Kidney (tissue), 14 donors: Measurements from ENCODE around the gene CHRD. TPM values are rescaled to one million over a fixed set of nuclear protein-coding genes. Genes with fewer than 3 reads are reported as not detected.
"Not testable (repeated sequence)": the region's sequence is repeated elsewhere in the genome, so short reads cannot be mapped to it uniquely, and the experiment has no call there.

ENCODE experiments used
- DNase-seq, 5 donors: peaks; one replicate each; pipeline ENCODE4 v3.0.0-alpha.2; 2013 to 2020
- FAIRE-seq: peaks from 2 replicates; lab custom pipeline; 2012; peaks lifted over from hg19 to GRCh38; lab: Jason Lieb, UNC
- H3K27ac ChIP-seq, 2 donors: one replicate each; pipeline ENCODE4 v1.7.0; 2013; ENCODE audit warnings: low read depth in 2 of 2, low read length in 2 of 2, inconsistent platforms in 1 of 2
- H3K27me3 ChIP-seq: one replicate; pipeline ENCODE4 v1.7.1; 2013; ENCODE audit warnings: low read length, inconsistent platforms; ENCODE audit not compliant: control insufficient read depth, insufficient read depth
- H3K36me3 ChIP-seq, 3 donors: one replicate each; pipeline versions ENCODE4 v1.7.0 to v1.7.1; 2013; ENCODE audit warnings: low read length in 3 of 3, control low read depth in 1 of 3, inconsistent platforms in 1 of 3; ENCODE audit not compliant: insufficient read depth in 3 of 3, control insufficient read depth in 2 of 3
- H3K4me1 ChIP-seq, 3 donors: one replicate each; pipeline versions ENCODE4 v1.7.0 to v1.7.1; 2013; ENCODE audit warnings: low read length in 3 of 3, inconsistent platforms in 1 of 3, low read depth in 1 of 3; ENCODE audit not compliant: control insufficient read depth in 2 of 3, insufficient read depth in 2 of 3
- H3K4me3 ChIP-seq, 3 donors: one replicate each; pipeline versions ENCODE4 v1.7.0 to v1.8.1; 2013; ENCODE audit warnings: low read length in 3 of 3, control low read depth in 1 of 3, inconsistent platforms in 1 of 3
- H3K9ac ChIP-seq, 3 donors: one replicate each; pipeline versions ENCODE4 v1.7.0 to v1.7.1; 2013; ENCODE audit warnings: low read length in 3 of 3, control low read depth in 1 of 3, inconsistent platforms in 1 of 3
- H3K9me3 ChIP-seq, 3 donors: one replicate each; pipeline versions ENCODE4 v1.7.0 to v1.7.1; 2013; ENCODE audit warnings: low read length in 3 of 3, control low read depth in 1 of 3, inconsistent platforms in 1 of 3; ENCODE audit not compliant: control insufficient read depth in 2 of 3, insufficient read depth in 1 of 3
- intact Hi-C: fragments of 100-400 bp; cut with DNase I; formaldehyde crosslinking; loops from one replicate; pipeline ENCODE4 v1.11.1; 2022
- polyA plus RNA-seq: library from polyadenylated mRNA; stranded (reverse); fragments of 350-450 nt; fragmentation: Illumina TruSeq; extraction: RNeasy Lipid Tissue Mini Kit (QIAGEN cat#74804); gene quantifications from one replicate; pipeline ENCODE4 v1.2.3, GENCODE V29; 2014; ENCODE audit warnings: low read depth, low replicate concordance; ENCODE audit not compliant: insufficient read depth
- total RNA-seq: library from RNA; stranded (reverse); fragmentation: NEBNext Ultra II Directional; extraction: Animal tissue kit (Norgen Biotek cat#: 25700); gene quantifications from one replicate; pipeline ENCODE4 v1.2.1, GENCODE V29; 2021
- TF ChIP-seq, protein P1 (sequence below): IDR thresholded peaks from 3 replicates; pipeline ENCODE4 v1.5.1; 2012; ENCODE audit warnings: mild to moderate bottlenecking, moderate library complexity, borderline replicate concordance; ENCODE audit not compliant: insufficient read depth; ENCODE audit errors: extremely low read depth
- donor health status: control.
- donor health status: control.
- donor health status: control.
- donor health status: control.
- donor health status: control.
- donor health status: DM: yes; HTN: yes; CAD: no.
- donor health status: Normal renal cell carcinoma (clear cell type).

CHRD gene
- total and polyA plus RNA-seq, 2 donors from 2014 or later: 16.8 to 18.6 TPM

DNA sequence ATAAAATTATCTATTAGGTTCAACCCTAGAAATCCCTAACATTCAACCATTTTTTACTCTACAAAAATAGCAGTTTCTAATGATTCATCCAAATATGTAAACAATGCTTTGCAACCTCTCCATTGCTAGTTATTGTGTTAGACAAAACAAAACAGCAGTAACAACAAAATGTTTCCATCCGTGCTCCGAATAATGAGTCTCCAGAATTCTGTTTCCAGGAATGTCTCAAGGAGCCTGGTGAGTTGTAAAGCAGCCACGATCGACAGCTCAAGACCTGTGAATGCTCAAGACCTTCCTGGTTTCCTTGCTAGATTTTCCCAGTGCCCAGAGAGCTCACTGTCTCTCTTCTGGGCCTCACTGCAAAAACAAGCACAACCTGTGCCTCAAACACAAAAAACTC lies 49.9 kb downstream of the CHRD start:
- FAIRE-seq (no peak), DNase-seq (peak in 1 of 5 donors; percentile 3)
- no peaks in the 10 kb centered on the region for H3K9me3 ChIP-seq
- TF ChIP-seq, protein P1, sequence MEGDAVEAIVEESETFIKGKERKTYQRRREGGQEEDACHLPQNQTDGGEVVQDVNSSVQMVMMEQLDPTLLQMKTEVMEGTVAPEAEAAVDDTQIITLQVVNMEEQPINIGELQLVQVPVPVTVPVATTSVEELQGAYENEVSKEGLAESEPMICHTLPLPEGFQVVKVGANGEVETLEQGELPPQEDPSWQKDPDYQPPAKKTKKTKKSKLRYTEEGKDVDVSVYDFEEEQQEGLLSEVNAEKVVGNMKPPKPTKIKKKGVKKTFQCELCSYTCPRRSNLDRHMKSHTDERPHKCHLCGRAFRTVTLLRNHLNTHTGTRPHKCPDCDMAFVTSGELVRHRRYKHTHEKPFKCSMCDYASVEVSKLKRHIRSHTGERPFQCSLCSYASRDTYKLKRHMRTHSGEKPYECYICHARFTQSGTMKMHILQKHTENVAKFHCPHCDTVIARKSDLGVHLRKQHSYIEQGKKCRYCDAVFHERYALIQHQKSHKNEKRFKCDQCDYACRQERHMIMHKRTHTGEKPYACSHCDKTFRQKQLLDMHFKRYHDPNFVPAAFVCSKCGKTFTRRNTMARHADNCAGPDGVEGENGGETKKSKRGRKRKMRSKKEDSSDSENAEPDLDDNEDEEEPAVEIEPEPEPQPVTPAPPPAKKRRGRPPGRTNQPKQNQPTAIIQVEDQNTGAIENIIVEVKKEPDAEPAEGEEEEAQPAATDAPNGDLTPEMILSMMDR: no peak
- no peaks in the 10 kb centered on the region for H3K27me3 ChIP-seq
- no peak overlapping the region for H3K4me3 ChIP-seq
- no peaks in the 10 kb centered on the region for H3K36me3 ChIP-seq
- intact Hi-C loops: no loop called here
- H3K27ac ChIP-seq: no peak overlapping the region
- H3K9ac ChIP-seq: no peak overlapping the region
- no peaks in the 10 kb centered on the region for H3K4me1 ChIP-seq

DNA sequence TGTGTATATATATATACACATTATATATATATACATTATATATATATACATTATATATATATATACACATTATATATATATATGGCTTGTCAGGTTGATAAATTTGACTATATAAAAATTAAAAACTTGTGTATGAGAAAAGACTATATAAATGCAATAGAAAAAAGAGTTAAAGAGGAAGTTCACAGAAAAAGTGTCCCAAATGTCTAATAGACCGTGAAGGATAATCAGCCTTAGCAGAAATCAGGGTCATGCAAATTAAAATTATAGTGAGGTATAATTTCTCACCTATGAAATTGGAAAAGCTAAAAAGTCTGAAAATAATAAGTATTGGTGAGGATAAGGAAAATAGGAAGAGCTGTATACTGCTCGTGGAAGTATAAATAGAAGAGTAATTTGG lies 51.1 kb downstream of the CHRD start:
- Histone ChIP-seq H3K9ac (no peak overlapping the region), H3K4me3 (no peak overlapping the region), H3K4me1 (no peaks in the 10 kb centered on the region), H3K9me3 (no peaks in the 10 kb centered on the region), H3K27ac (no peak overlapping the region), H3K27me3 (no peaks in the 10 kb centered on the region), H3K36me3 (no peaks in the 10 kb centered on the region)
- DNase-seq: no peak
- intact Hi-C loops: no loop called here
- TF ChIP-seq, protein P1: no peak
- FAIRE-seq: no peak

DNA sequence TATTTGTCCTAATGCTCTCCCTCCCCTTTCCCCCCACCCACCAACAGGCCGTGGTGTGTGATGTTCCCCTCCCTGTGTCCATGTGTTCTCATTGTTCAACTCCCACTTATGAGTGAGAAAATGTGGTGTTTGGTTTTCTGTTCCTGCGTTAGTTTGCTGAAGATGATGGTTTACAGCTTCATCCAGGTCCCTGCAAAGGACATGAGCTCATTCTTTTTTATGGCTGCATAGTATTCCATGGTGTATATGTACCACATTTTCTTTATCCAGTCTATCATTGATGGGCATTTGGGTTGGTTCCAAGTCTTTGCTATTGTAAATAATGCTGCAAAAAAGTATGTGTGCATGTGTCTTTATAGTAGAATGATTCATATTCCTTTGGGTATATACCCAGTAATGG lies 53.3 kb downstream of the CHRD start:
- H3K27me3 ChIP-seq, H3K27ac ChIP-seq, FAIRE-seq, H3K9me3 ChIP-seq, DNase-seq, H3K4me3 ChIP-seq, H3K9ac ChIP-seq, intact Hi-C loops, H3K4me1 ChIP-seq, H3K36me3 ChIP-seq: not testable (repeated sequence)

DNA sequence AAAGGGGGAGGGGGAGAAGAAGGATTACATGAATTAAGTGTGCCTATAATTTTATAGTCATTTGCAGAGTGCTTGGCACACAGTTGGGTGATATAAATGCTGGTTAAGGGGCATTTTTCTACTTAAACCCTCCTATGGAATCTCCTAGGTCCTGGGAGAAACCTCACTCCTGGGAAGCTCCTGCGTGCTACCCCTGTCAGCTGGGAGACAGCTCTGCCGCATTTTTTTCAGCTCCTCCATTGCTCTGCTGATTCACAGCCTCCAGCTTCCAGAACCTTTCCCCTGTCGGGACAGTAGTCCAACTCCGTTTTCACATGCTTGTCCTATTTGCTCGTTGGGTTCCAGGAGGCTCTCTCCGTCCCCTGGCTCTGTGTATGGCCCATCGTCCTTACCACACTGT lies 59.2 kb downstream of the CHRD start:
- Histone ChIP-seq H3K27me3 (no peaks in the 10 kb centered on the region), H3K4me1 (no peaks in the 10 kb centered on the region), H3K36me3 (no peaks in the 10 kb centered on the region), H3K9me3 (peaks cover 0 to 3% (median 0%) of the 10 kb centered on the region in 3 donors), H3K9ac (no peak overlapping the region), H3K27ac (no peak overlapping the region), H3K4me3 (no peak overlapping the region)
- TF ChIP-seq, protein P1: no peak
- intact Hi-C loops: no loop called here
- FAIRE-seq (no peak), DNase-seq (no peak)

Other genes with a start within 250 kb of the CHRD start
- gene EIF2B5, start 244.7 kb upstream of the CHRD start, total RNA-seq: 36.9 TPM
- 37.0 TPM for gene EIF2B5, start 244.7 kb upstream of the CHRD start, polyA plus RNA-seq
- gene DVL3, start 224.7 kb upstream of the CHRD start, total RNA-seq: 57.4 TPM
- 30.3 TPM for gene DVL3, start 224.7 kb upstream of the CHRD start, polyA plus RNA-seq
- gene AP2M1, start 205.2 kb upstream of the CHRD start, total RNA-seq: 329 TPM
- gene AP2M1, start 205.2 kb upstream of the CHRD start, polyA plus RNA-seq: 353 TPM
- 69.0 TPM for gene ABCF3, start 193.9 kb upstream of the CHRD start, total RNA-seq
- gene ABCF3, start 193.9 kb upstream of the CHRD start, polyA plus RNA-seq: 49.1 TPM
- 0.25 TPM for gene VWA5B2, start 150.5 kb upstream of the CHRD start, total RNA-seq
- gene VWA5B2, start 150.5 kb upstream of the CHRD start, polyA plus RNA-seq: 0.11 TPM
- gene ALG3, start 131.1 kb upstream of the CHRD start, total RNA-seq: 33.6 TPM
- gene ALG3, start 131.1 kb upstream of the CHRD start, polyA plus RNA-seq: 39.8 TPM
- 2.8 TPM for gene EEF1AKMT4, start 130.4 kb upstream of the CHRD start, total RNA-seq
- gene EEF1AKMT4, start 130.4 kb upstream of the CHRD start, polyA plus RNA-seq: 6.1 TPM
- 0.31 TPM for gene CAMK2N2, start 118.5 kb upstream of the CHRD start, total RNA-seq
- 0.39 TPM for gene CAMK2N2, start 118.5 kb upstream of the CHRD start, polyA plus RNA-seq
- not detected for gene ECE2, start 104.0 kb upstream of the CHRD start, total RNA-seq
- not detected for gene ECE2, start 104.0 kb upstream of the CHRD start, polyA plus RNA-seq
- 149 TPM for gene PSMD2, start 80.8 kb upstream of the CHRD start, total RNA-seq
- 104 TPM for gene PSMD2, start 80.8 kb upstream of the CHRD start, polyA plus RNA-seq
- 327 TPM for gene EIF4G1, start 65.4 kb upstream of the CHRD start, total RNA-seq
- gene EIF4G1, start 65.4 kb upstream of the CHRD start, polyA plus RNA-seq: 118 TPM
- gene FAM131A, start 42.5 kb upstream of the CHRD start, total RNA-seq: 20.1 TPM
- gene FAM131A, start 42.5 kb upstream of the CHRD start, polyA plus RNA-seq: 14.0 TPM
- 10.4 TPM for gene CLCN2, start 18.4 kb upstream of the CHRD start, total RNA-seq
- 6.4 TPM for gene CLCN2, start 18.4 kb upstream of the CHRD start, polyA plus RNA-seq
- gene POLR2H, start 18.3 kb upstream of the CHRD start, total RNA-seq: 82.0 TPM
- 157 TPM for gene POLR2H, start 18.3 kb upstream of the CHRD start, polyA plus RNA-seq
- 0.85 TPM for gene THPO, start 1.8 kb upstream of the CHRD start, total RNA-seq
- 5.7 TPM for gene THPO, start 1.8 kb upstream of the CHRD start, polyA plus RNA-seq
- 1.4 TPM for gene EPHB3, start 181.7 kb downstream of the CHRD start, total RNA-seq
- gene EPHB3, start 181.7 kb downstream of the CHRD start, polyA plus RNA-seq: 3.8 TPM